Trophoblast cell (in vitro differentiated cells and primary cell): ENCODE data around the gene USP32.
A peak's percentile ranks its signal among the peaks of the same experiment; 100 is the strongest.
"Not testable (repeated sequence)": the region's sequence is repeated elsewhere in the genome, so short reads cannot be mapped to it uniquely, and the experiment has no call there.

Source experiments
- DNase-seq, 2 donors: peaks; one replicate each; pipeline ENCODE4 v3.0.0-alpha.2; 2016
- H2AFZ ChIP-seq: 2 replicates; pipeline ENCODE4 v1.6.1; 2013; ENCODE audit warnings: low read length, moderate library complexity, mild to moderate bottlenecking; ENCODE audit not compliant: insufficient read depth, poor library complexity
- H2AK5ac ChIP-seq: 2 replicates; pipeline ENCODE4 v1.6.1; 2013; ENCODE audit warnings: mild to moderate bottlenecking, low read length
- H2BK120ac ChIP-seq: 2 replicates; pipeline ENCODE4 v1.6.1; 2013; ENCODE audit warnings: low read length, mild to moderate bottlenecking, moderate library complexity; ENCODE audit not compliant: insufficient read depth, poor library complexity
- H2BK12ac ChIP-seq: 2 replicates; pipeline ENCODE4 v1.6.1; 2013; ENCODE audit warnings: mild to moderate bottlenecking, low read length, moderate library complexity
- H2BK5ac ChIP-seq: 2 replicates; pipeline ENCODE4 v1.6.1; 2013; ENCODE audit warnings: low read length, low read depth, moderate library complexity, mild to moderate bottlenecking; ENCODE audit not compliant: poor library complexity
- H3K14ac ChIP-seq: 2 replicates; pipeline ENCODE4 v1.6.1; 2013; ENCODE audit warnings: mild to moderate bottlenecking, low read length
- H3K18ac ChIP-seq: 2 replicates; pipeline ENCODE4 v1.6.1; 2013; ENCODE audit warnings: mild to moderate bottlenecking, low read length
- H3K23ac ChIP-seq: 2 replicates; pipeline ENCODE4 v1.6.1; 2013; ENCODE audit warnings: low read length
- H3K27ac ChIP-seq: 2 replicates; pipeline ENCODE4 v1.5.1; 2013; ENCODE audit warnings: low read depth, mild to moderate bottlenecking, inconsistent platforms, low read length, moderate library complexity
- H3K27me3 ChIP-seq: 2 replicates; pipeline ENCODE4 v1.6.1; 2013; ENCODE audit warnings: inconsistent platforms, mild to moderate bottlenecking, low read length, moderate library complexity; ENCODE audit not compliant: insufficient read depth
- H3K36me3 ChIP-seq, 2 experiments: 1 replicate in 1 of 2; 2 replicates in 1 of 2; pipeline ENCODE4 v1.6.1; 2013; ENCODE audit warnings: low read length in 2 of 2, mild to moderate bottlenecking in 2 of 2, moderate library complexity in 1 of 2; ENCODE audit not compliant: insufficient read depth in 2 of 2, control insufficient read depth in 1 of 2
- H3K4ac ChIP-seq: 2 replicates; pipeline ENCODE4 v1.6.1; 2013; ENCODE audit warnings: low read depth, mild to moderate bottlenecking, low read length, moderate library complexity
- H3K4me1 ChIP-seq, 2 experiments: 1 replicate in 1 of 2; 2 replicates in 1 of 2; pipeline ENCODE4 v1.6.1; 2013; ENCODE audit warnings: low read length in 2 of 2, mild to moderate bottlenecking in 2 of 2, moderate library complexity in 1 of 2; ENCODE audit not compliant: insufficient read depth in 2 of 2, control insufficient read depth in 1 of 2
- H3K4me2 ChIP-seq: 2 replicates; pipeline ENCODE4 v1.6.1; 2013; ENCODE audit warnings: inconsistent platforms, mild to moderate bottlenecking, low read length, moderate library complexity
- H3K4me3 ChIP-seq: 2 replicates; pipeline ENCODE4 v1.5.1; 2013; ENCODE audit warnings: mild to moderate bottlenecking, low read depth, low read length, inconsistent platforms
- H3K79me1 ChIP-seq: one replicate; pipeline ENCODE4 v1.6.1; 2013; ENCODE audit warnings: low read length
- H3K79me2 ChIP-seq: 2 replicates; pipeline ENCODE4 v1.6.1; 2013; ENCODE audit warnings: low read length, mild to moderate bottlenecking; ENCODE audit not compliant: control insufficient read depth, insufficient read depth, poor library complexity
- H3K9ac ChIP-seq: 2 replicates; pipeline ENCODE4 v1.6.1; 2013; ENCODE audit warnings: mild to moderate bottlenecking, low read length
- H3K9me3 ChIP-seq: 2 replicates; pipeline ENCODE4 v1.6.1; 2013; ENCODE audit warnings: low read depth, mild to moderate bottlenecking, control low read depth, inconsistent platforms, low read length; ENCODE audit not compliant: insufficient read depth
- H4K12ac ChIP-seq: 2 replicates; pipeline ENCODE4 v1.6.1; 2013; ENCODE audit warnings: low read depth, mild to moderate bottlenecking, low read length, moderate library complexity
- H4K8ac ChIP-seq: 2 replicates; pipeline ENCODE4 v1.6.1; 2013; ENCODE audit warnings: low read depth, mild to moderate bottlenecking, low read length, moderate library complexity
- H4K91ac ChIP-seq: one replicate; pipeline ENCODE4 v1.6.1; 2013; ENCODE audit warnings: low read depth, mild to moderate bottlenecking, low read length, moderate library complexity
- WGBS: extraction: QIAGEN DNeasy Blood & Tissue Kit; methylation state at CpG from one replicate; pipeline ENCODE4 v1.1.7; 2013; ENCODE audit warnings: missing lambda C conversion rate; ENCODE audit not compliant: insufficient read length, insufficient coverage; ENCODE audit errors: extremely low coverage; 5-methylcytosine and 5-hydroxymethylcytosine counted together

USP32 gene

GRCh38 chr17:60381958-60382357 is 10.0 kb downstream of the USP32 start:
- H2BK5ac ChIP-seq, result no peak overlapping the region
- no peak overlapping the region for H2AFZ ChIP-seq
- no peak overlapping the region for H4K8ac ChIP-seq
- H3K4ac ChIP-seq, result no peak overlapping the region
- H3K9ac ChIP-seq, result no peak overlapping the region
- H3K79me2 ChIP-seq, result peaks cover 4% of the 10 kb centered on the region
- H3K4me1 ChIP-seq, result peaks cover 0 to 2% of the 10 kb centered on the region in 2 experiments
- H2BK120ac ChIP-seq, result no peak overlapping the region
- no peak overlapping the region for H3K23ac ChIP-seq
- H2AK5ac ChIP-seq, result no peak overlapping the region
- no peak overlapping the region for H3K27ac ChIP-seq
- DNase-seq, result peak; percentile 19 to 67
- peaks cover 0 to 4% of the 10 kb centered on the region in 2 experiments for H3K36me3 ChIP-seq
- WGBS, result no CpG with 5 or more reads among the region's 4 CpGs
- no peak overlapping the region for H3K4me3 ChIP-seq
- H3K14ac ChIP-seq, result no peak overlapping the region
- no peak overlapping the region for H4K91ac ChIP-seq
- no peaks in the 10 kb centered on the region for H3K9me3 ChIP-seq
- no peak overlapping the region for H3K4me2 ChIP-seq
- no peaks in the 10 kb centered on the region for H3K27me3 ChIP-seq
- no peak overlapping the region for H3K18ac ChIP-seq
- no peaks in the 10 kb centered on the region for H3K79me1 ChIP-seq
- no peak overlapping the region for H4K12ac ChIP-seq
- H2BK12ac ChIP-seq, result no peak overlapping the region

DNA sequence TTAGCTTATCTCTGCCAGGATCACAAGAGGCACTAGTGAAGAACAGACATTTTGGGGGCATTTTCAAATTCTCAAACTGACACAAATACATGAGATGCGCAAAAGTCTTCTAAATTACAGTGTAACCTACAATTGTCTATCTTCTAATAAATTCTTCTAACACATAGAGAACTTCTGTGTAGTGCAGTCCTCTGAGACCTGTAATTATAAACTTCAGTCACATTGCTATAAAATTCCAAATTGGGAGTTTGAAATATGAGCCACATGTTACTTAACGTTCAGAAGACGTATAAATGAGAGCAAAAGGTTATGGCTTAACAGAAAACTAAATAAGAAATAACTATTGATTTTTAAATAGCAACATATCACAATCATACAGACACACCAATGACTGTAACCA is 12.5 kb downstream of the USP32 start:
- not testable (repeated sequence) for H3K4me3 ChIP-seq, H3K79me2 ChIP-seq, H3K4me1 ChIP-seq, H3K14ac ChIP-seq, H4K91ac ChIP-seq, H4K8ac ChIP-seq, H4K12ac ChIP-seq, H3K79me1 ChIP-seq, H3K9ac ChIP-seq, H3K27me3 ChIP-seq, H2AK5ac ChIP-seq, H2BK12ac ChIP-seq, DNase-seq, H3K4me2 ChIP-seq, H2BK5ac ChIP-seq, H2BK120ac ChIP-seq, H2AFZ ChIP-seq, H3K18ac ChIP-seq, H3K9me3 ChIP-seq, H3K4ac ChIP-seq, H3K27ac ChIP-seq, H3K23ac ChIP-seq, H3K36me3 ChIP-seq
- WGBS, result no CpG with 5 or more reads among the region's 3 CpGs

DNA sequence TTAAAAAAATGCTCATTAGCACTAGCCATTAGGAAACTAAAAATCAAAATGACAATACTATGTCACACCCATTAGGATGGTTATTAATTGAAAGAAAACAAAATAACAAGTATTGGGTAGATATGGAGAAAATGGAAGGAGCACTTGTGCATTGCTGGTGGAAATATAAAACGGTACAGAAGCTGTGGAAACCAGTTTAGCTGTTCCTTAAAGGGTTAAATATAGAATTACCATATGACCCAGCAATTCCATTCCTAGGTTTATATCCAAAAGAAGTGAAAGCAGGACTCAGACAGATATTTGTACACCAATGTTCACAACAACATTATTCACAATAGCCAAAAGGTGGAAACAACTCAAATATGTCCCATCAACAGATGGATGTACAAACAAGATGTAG is 13.7 kb downstream of the USP32 start:
- not testable (repeated sequence) for H3K18ac ChIP-seq, H3K9ac ChIP-seq, H3K4me3 ChIP-seq, H3K36me3 ChIP-seq, H3K79me2 ChIP-seq, H3K9me3 ChIP-seq, H3K4ac ChIP-seq, H3K4me1 ChIP-seq, H4K12ac ChIP-seq, H4K91ac ChIP-seq, H2BK12ac ChIP-seq, H3K14ac ChIP-seq, H3K27me3 ChIP-seq, H2AK5ac ChIP-seq, H3K79me1 ChIP-seq, H3K4me2 ChIP-seq, H3K23ac ChIP-seq, H3K27ac ChIP-seq, H2BK5ac ChIP-seq, DNase-seq, H2BK120ac ChIP-seq, H4K8ac ChIP-seq, H2AFZ ChIP-seq
- no CpG with 5 or more reads among the region's 1 CpG for WGBS

GRCh38 chr17:60372790-60373483 is 19.0 kb downstream of the USP32 start:
- H3K79me1 ChIP-seq, result no peaks in the 10 kb centered on the region
- peaks cover 0 to 3% of the 10 kb centered on the region in 2 experiments for H3K36me3 ChIP-seq
- H2AFZ ChIP-seq, result no peak overlapping the region
- H2BK5ac ChIP-seq, result no peak overlapping the region
- no peak overlapping the region for H4K91ac ChIP-seq
- H3K4me1 ChIP-seq, result peaks cover 0 to 2% of the 10 kb centered on the region in 2 experiments
- H3K14ac ChIP-seq, result no peak overlapping the region
- no peak overlapping the region for H3K4ac ChIP-seq
- H2BK120ac ChIP-seq, result no peak overlapping the region
- H2AK5ac ChIP-seq, result no peak overlapping the region
- no peak overlapping the region for H3K4me3 ChIP-seq
- no peak overlapping the region for H3K18ac ChIP-seq
- no peak overlapping the region for H4K8ac ChIP-seq
- no CpG with 5 or more reads among the region's 6 CpGs for WGBS
- no peak overlapping the region for H3K27ac ChIP-seq
- DNase-seq, result peak in 1 of 2 donors; percentile 59
- no peak overlapping the region for H3K9ac ChIP-seq
- no peaks in the 10 kb centered on the region for H3K9me3 ChIP-seq
- no peak overlapping the region for H3K23ac ChIP-seq
- H3K27me3 ChIP-seq, result no peaks in the 10 kb centered on the region
- no peak overlapping the region for H4K12ac ChIP-seq
- H3K4me2 ChIP-seq, result no peak overlapping the region
- no peaks in the 10 kb centered on the region for H3K79me2 ChIP-seq
- H2BK12ac ChIP-seq, result no peak overlapping the region
